AG04449 (cell line): ENCODE results near the gene FMO1.

Experiments used
- CTCF ChIA-PET: fragments of 350-600 bp; formaldehyde crosslinking; extraction: SDS; loops from one replicate; lab custom pipeline; 2021; ENCODE audit warnings: antibody characterized with exemption; lab: Yijun Ruan, JAX
- POLR2A ChIA-PET: fragments of 400-600, 350-600 bp; formaldehyde crosslinking; extraction: SDS; loops from one replicate; lab custom pipeline; 2020; ENCODE audit warnings: antibody characterized with exemption, inconsistent platforms; lab: Yijun Ruan, JAX
- DNase-seq: peaks from one replicate; pipeline ENCODE4 v3.0.0-alpha.2; 2010; ENCODE audit warnings: low read depth, low spot score
- H3K4me3 ChIP-seq: 2 replicates; pipeline ENCODE4 v1.5.1; 2011; ENCODE audit warnings: low read depth, mild to moderate bottlenecking, control low read depth, low read length
- TF ChIP-seq, protein P1 (sequence below): IDR thresholded peaks from one replicate; pipeline ENCODE4 v1.5.1; 2011; ENCODE audit warnings: mild to moderate bottlenecking, moderate library complexity, low read length, control low read depth, inconsistent platforms; ENCODE audit not compliant: insufficient read depth; ENCODE audit errors: missing control alignments

FMO1 gene, protein sequence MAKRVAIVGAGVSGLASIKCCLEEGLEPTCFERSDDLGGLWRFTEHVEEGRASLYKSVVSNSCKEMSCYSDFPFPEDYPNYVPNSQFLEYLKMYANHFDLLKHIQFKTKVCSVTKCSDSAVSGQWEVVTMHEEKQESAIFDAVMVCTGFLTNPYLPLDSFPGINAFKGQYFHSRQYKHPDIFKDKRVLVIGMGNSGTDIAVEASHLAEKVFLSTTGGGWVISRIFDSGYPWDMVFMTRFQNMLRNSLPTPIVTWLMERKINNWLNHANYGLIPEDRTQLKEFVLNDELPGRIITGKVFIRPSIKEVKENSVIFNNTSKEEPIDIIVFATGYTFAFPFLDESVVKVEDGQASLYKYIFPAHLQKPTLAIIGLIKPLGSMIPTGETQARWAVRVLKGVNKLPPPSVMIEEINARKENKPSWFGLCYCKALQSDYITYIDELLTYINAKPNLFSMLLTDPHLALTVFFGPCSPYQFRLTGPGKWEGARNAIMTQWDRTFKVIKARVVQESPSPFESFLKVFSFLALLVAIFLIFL

DNA sequence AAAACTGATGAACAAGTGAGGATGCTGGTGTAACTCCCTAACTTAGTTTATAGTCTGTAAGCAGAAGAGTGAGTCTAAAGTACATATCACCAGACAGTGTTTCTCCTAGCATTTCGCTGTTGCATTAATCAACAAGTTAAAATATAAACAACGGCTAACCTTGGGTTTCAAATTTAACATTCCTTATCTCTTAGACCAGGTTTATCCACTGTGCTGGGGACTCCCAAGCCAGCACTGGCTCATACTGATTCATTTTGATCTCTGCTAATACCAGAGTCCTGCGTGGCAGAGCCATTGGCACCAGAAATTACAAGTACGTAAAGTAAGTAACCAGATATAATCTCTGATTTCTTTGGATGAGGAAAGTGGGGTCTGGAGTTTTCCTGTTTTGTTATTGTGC lies at the start of gene FMO1:
FMO1 (plus strand) TSS at position 193 of the 400 bp plus-strand sequence. CDS start 9,594 bp downstream, outside the sequence.
- no peak for DNase-seq
- ChIA-PET POLR2A (no interaction called here), CTCF (interaction anchor here (1.0 to 5.4 kb wide), 3 partner anchors 21 to 105 kb away, joined by 3 to 41 read pairs (median 4); partner anchors contain the start of gene FMO4)
- TF ChIP-seq, protein P1, sequence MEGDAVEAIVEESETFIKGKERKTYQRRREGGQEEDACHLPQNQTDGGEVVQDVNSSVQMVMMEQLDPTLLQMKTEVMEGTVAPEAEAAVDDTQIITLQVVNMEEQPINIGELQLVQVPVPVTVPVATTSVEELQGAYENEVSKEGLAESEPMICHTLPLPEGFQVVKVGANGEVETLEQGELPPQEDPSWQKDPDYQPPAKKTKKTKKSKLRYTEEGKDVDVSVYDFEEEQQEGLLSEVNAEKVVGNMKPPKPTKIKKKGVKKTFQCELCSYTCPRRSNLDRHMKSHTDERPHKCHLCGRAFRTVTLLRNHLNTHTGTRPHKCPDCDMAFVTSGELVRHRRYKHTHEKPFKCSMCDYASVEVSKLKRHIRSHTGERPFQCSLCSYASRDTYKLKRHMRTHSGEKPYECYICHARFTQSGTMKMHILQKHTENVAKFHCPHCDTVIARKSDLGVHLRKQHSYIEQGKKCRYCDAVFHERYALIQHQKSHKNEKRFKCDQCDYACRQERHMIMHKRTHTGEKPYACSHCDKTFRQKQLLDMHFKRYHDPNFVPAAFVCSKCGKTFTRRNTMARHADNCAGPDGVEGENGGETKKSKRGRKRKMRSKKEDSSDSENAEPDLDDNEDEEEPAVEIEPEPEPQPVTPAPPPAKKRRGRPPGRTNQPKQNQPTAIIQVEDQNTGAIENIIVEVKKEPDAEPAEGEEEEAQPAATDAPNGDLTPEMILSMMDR: no peak
- H3K4me3 ChIP-seq: no peak within 1 kb of the TSS

DNA sequence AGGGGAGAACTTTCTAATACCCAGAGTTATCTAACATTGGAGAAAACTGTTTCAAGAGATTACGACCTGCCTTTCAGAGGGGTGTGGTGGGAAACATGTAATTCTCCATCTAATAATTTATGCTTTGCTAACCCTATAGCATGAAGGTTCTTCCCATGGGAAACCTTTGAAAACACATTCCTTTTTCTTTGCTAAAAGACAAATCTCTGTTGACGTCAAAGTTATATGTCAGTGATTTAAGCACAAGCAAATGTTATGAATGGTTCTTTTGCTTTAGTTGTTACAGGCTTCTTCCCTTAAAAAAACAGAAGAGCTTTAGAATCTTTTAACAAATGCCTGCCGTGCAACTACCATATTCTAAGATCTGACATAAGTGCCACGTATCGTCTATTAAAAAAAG lies 44.0 kb upstream of the FMO1 start:
- ChIA-PET POLR2A (no interaction called here), CTCF (interaction anchor here (1.2 kb wide), 1 partner anchor 23 kb away, joined by 4 read pairs; no protein-coding TSS in a partner anchor)
- TF ChIP-seq, protein P1: no peak
- no peak overlapping the region for H3K4me3 ChIP-seq
- no peak for DNase-seq

DNA sequence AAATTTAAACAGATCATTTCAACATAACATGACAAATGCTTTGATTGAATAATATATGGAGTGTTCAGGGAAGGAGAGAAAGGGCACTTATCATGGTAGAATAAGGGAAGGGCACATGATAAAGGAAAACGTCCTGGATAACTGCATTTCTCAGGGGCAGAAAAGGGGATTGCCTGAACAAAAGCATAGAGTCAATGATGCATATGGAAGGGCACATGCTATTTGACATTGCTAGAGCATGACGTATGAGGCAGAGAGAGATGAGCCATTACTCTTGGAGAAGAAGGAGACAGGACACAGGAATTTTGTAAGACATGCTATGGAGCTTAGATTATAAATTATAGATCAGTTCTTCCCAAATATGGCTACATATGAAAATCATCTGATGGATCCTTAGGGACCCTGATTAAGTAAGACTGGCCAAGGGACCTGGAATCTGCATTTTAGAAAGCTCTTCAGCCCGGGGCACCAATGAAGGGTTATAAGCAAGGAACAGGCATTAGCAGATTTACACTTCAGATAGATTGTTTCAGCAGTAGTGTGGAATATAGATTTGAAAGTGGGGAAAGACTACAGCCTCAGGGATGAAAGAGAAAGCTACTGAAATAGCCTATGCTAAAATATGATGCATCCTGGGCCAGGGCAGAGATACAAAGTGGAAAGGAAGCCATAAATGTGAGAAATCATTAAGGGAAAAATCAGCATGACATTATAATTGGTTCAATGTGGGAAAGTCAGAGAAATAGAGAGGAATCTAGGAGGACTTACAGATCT lies 41.9 kb upstream of the FMO1 start:
- H3K4me3 ChIP-seq: no peak overlapping the region
- DNase-seq: no peak
- ChIA-PET CTCF (interaction anchor here (0.9 kb wide), 1 partner anchor 21 kb away, joined by 3 read pairs; no protein-coding TSS in a partner anchor), POLR2A (no interaction called here)
- TF ChIP-seq, protein P1: no peak

DNA sequence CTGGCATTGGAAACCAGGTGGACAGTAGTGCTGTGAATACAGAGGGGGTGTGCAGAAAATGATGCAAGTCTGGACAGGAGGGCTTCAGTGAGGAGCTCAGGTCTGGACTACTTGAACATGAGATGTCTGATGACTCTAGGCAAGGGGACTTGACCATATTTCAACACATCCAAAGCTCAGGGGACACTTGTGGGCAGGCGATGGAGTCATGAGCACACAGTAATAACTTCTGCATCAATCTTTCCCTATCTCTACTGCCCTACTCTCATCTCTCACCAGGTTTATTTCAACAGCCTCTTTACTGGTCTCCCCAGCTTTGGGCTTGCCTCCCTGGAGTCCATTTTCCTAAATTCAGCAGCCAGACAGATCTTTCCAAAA lies 41.3 kb upstream of the FMO1 start:
- ChIA-PET CTCF (interaction anchor here (0.9 kb wide), 1 partner anchor 20 kb away, joined by 3 read pairs; no protein-coding TSS in a partner anchor), POLR2A (no interaction called here)
- DNase-seq: no peak
- TF ChIP-seq, protein P1: no peak
- H3K4me3 ChIP-seq: no peak overlapping the region

DNA sequence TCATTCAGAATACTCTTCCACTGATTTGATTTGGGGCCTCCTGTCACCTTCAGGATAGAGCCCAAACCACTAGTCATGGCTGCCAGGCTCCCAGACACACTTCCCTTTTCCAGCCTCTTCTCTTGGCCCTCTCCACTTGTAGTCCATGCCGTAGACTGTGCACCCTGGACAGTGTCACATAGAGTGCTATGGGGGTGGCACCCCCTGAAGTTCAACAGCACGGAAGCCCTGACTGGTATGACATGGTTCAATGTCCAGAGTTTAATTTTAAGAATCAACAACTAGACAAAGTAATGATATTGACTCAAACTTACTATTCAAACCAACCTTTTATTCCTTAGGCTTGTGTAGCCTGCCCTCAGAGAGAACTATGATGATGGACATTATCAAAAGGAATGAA lies 40.9 kb upstream of the FMO1 start:
- TF ChIP-seq, protein P1: no peak
- H3K4me3 ChIP-seq: no peak overlapping the region
- ChIA-PET CTCF (interaction anchor here (0.9 kb wide), 1 partner anchor 20 kb away, joined by 3 read pairs; no protein-coding TSS in a partner anchor), POLR2A (no interaction called here)
- DNase-seq: no peak
